Measurements from ENCODE around the gene FAM53A.

DNA sequence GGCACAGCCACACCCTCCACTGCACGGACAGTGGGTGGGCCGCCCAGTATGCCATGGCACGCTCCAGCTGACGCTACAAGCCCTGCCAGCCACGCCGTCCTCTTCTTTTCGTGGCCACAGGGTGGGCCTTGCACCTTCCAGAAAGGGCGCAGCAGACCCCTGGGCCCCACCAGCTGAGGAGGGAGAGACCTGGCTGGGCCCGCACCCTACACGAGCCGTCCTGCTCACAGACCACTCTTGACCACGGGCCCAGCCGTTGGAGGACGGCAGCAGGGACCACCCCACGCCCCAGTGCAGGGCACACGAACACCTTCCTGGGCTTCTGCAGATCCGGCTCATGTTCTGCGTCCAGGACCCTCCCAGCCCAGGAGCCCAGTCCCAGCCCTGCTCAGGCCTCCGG lies 27.1 kb downstream of the FAM53A start:
- TF ChIP-seq CTCF (IDR thresholded peaks at IDR 0.05) (no peak), POLR2A (IDR thresholded peaks at IDR 0.05) (no peak)
